Fibroblast of lung (primary cell): ENCODE results near the gene OSBPL6. TPM values are rescaled to one million over a fixed set of nuclear protein-coding genes. Genes with fewer than 3 reads are reported as not detected.

ENCODE experiments used
- DNase-seq, 2 donors: peaks; one replicate each; pipeline versions ENCODE4 v3.0.0 to v3.0.0-alpha.2; 2010; ENCODE audit warnings: low read depth in 2 of 2
- H2AFZ ChIP-seq: 2 replicates; pipeline ENCODE4 v1.5.1; 2012; ENCODE audit warnings: low read length, control low read depth, inconsistent platforms
- H3K27ac ChIP-seq: 2 replicates; pipeline ENCODE4 v1.5.1; 2011; ENCODE audit warnings: low read length, control low read depth; ENCODE audit not compliant: insufficient read depth
- H3K27me3 ChIP-seq: 2 replicates; pipeline ENCODE4 v1.5.1; 2011; ENCODE audit warnings: mild to moderate bottlenecking, low read length; ENCODE audit not compliant: control insufficient read depth, insufficient read depth
- H3K36me3 ChIP-seq: 2 replicates; pipeline ENCODE4 v1.5.1; 2011; ENCODE audit warnings: low read length; ENCODE audit not compliant: control insufficient read depth, insufficient read depth
- H3K4me1 ChIP-seq: 2 replicates; pipeline ENCODE4 v1.5.1; 2011; ENCODE audit warnings: low read length; ENCODE audit not compliant: control insufficient read depth, insufficient read depth; ENCODE audit errors: extremely low read depth
- H3K4me2 ChIP-seq: 2 replicates; pipeline ENCODE4 v1.5.1; 2011; ENCODE audit warnings: low read length, control low read depth; ENCODE audit not compliant: insufficient read depth; ENCODE audit errors: extremely low read depth
- H3K4me3 ChIP-seq, 4 experiments: fragments of 200-600 bp in 1 of 4; sonication (generic) in 1 of 4; replicated peaks in 1 of 4; 2 replicates each; pipeline ENCODE4 v1.5.1; 2011 to 2016; ENCODE audit warnings: low read length in 4 of 4, low read depth in 3 of 4, mild to moderate bottlenecking in 3 of 4, control low read depth in 2 of 4, inconsistent platforms in 1 of 4, mixed read lengths in 1 of 4; ENCODE audit not compliant: insufficient read depth in 1 of 4; ENCODE audit errors: control extremely low read depth in 1 of 4
- H3K79me2 ChIP-seq: 2 replicates; pipeline ENCODE4 v1.5.1; 2012; ENCODE audit warnings: mild to moderate bottlenecking, low read length, inconsistent platforms; ENCODE audit not compliant: control insufficient read depth, insufficient read depth
- H3K9ac ChIP-seq: 2 replicates; pipeline ENCODE4 v1.5.1; 2011; ENCODE audit warnings: mild to moderate bottlenecking, low read length, control low read depth; ENCODE audit not compliant: insufficient read depth
- H3K9me3 ChIP-seq: 2 replicates; pipeline ENCODE4 v1.5.1; 2012; ENCODE audit warnings: low read depth, low read length; ENCODE audit not compliant: control insufficient read depth, insufficient read depth
- H4K20me1 ChIP-seq: 2 replicates; pipeline ENCODE4 v1.5.1; 2011; ENCODE audit warnings: low read length; ENCODE audit not compliant: control insufficient read depth, insufficient read depth; ENCODE audit errors: extremely low read depth
- CTCF ChIP-seq, 2 donors: IDR thresholded peaks in 1 of 2; conservative IDR thresholded peaks in 1 of 2; 1 replicate in 1 of 2; 2 replicates in 1 of 2; pipeline ENCODE4 v1.5.1; 2011 to 2012; ENCODE audit warnings: low read length in 2 of 2, control low read depth in 1 of 2, inconsistent platforms in 1 of 2, low read depth in 1 of 2, mild to moderate bottlenecking in 1 of 2
- EZH2 ChIP-seq: IDR thresholded peaks from 2 replicates; pipeline ENCODE4 v1.5.1; 2012; ENCODE audit warnings: low read length, control low read depth, mild to moderate bottlenecking; ENCODE audit errors: missing control alignments
- polyA plus RNA-seq, 2 donors: library from polyadenylated mRNA; depleted of rRNA in 1 of 2; stranded (reverse) in 1 of 2; unstranded in 1 of 2; fragments of >200 nt; gene quantifications; 2 replicates each; pipeline ENCODE4 v1.2.1, GENCODE V29; 2011 to 2012; ENCODE audit warnings: missing spikeins in 1 of 2
- total RNA-seq: library from RNA; depleted of rRNA; stranded (reverse); fragments of >200 nt; gene quantifications from 2 replicates; pipeline ENCODE4 v1.2.1, GENCODE V29; 2014

Gene OSBPL6
- total and polyA plus RNA-seq, 2 donors (not counting 1 experiment from before 2014, with no cell fraction given) = 1.0 to 5.3 TPM

- TF ChIP-seq CTCF (conservative IDR thresholded peaks at IDR 0.05 in 1 of 2, IDR thresholded peaks at IDR 0.05 in 1 of 2; ENCODE audit: low read depth in 1 of 2, low read length in 2 of 2) = no peak
- TF ChIP-seq EZH2 = no peak
- Histone ChIP-seq H3K27ac (no peak overlapping the region), H3K36me3 (no peaks in the 10 kb centered on the region), H3K4me1 (no peaks in the 10 kb centered on the region), H2AFZ (no peak overlapping the region), H3K9me3 (no peaks in the 10 kb centered on the region), H4K20me1 (no peaks in the 10 kb centered on the region), H3K79me2 (no peaks in the 10 kb centered on the region), H3K27me3 (no peaks in the 10 kb centered on the region), H3K9ac (no peak overlapping the region), H3K4me3 (no peak overlapping the region), H3K4me2 (no peak overlapping the region)
- DNase-seq = no peak
These were observed 200.5 kb downstream of the OSBPL6 start for GRCh38 chr2:178394859-178395258.

GRCh38 chr2:178395295-178395694 is 201.0 kb downstream of the OSBPL6 start:
- Histone ChIP-seq H3K9ac (no peak overlapping the region), H3K27ac (no peak overlapping the region), H4K20me1 (no peaks in the 10 kb centered on the region), H2AFZ (no peak overlapping the region), H3K4me2 (no peak overlapping the region), H3K36me3 (no peaks in the 10 kb centered on the region), H3K79me2 (no peaks in the 10 kb centered on the region), H3K9me3 (no peaks in the 10 kb centered on the region), H3K27me3 (no peaks in the 10 kb centered on the region), H3K4me3 (no peak overlapping the region), H3K4me1 (no peaks in the 10 kb centered on the region)
- DNase-seq = no peak
- TF ChIP-seq EZH2 = no peak
- no peak for TF ChIP-seq CTCF (conservative IDR thresholded peaks at IDR 0.05 in 1 of 2, IDR thresholded peaks at IDR 0.05 in 1 of 2; ENCODE audit: low read depth in 1 of 2, low read length in 2 of 2)

GRCh38 chr2:178395941-178396570 is 201.7 kb downstream of the OSBPL6 start:
- Histone ChIP-seq H3K4me3 (no peak overlapping the region), H3K27me3 (no peaks in the 10 kb centered on the region), H3K4me1 (no peaks in the 10 kb centered on the region), H4K20me1 (no peaks in the 10 kb centered on the region), H3K79me2 (no peaks in the 10 kb centered on the region), H3K36me3 (no peaks in the 10 kb centered on the region), H3K9ac (no peak overlapping the region), H3K9me3 (no peaks in the 10 kb centered on the region), H3K27ac (no peak overlapping the region), H3K4me2 (no peak overlapping the region), H2AFZ (no peak overlapping the region)
- DNase-seq = no peak
- TF ChIP-seq CTCF (conservative IDR thresholded peaks at IDR 0.05 in 1 of 2, IDR thresholded peaks at IDR 0.05 in 1 of 2; ENCODE audit: low read depth in 1 of 2, low read length in 2 of 2) (no peak), EZH2 (no peak)
